Activated CD4-positive, CD25-positive, alpha-beta regulatory T cell (primary cell): Measurements from ENCODE around the gene IDI2.

ENCODE experiments used
- DNase-seq, 4 experiments: peaks; one replicate each; lab custom pipeline; 2025; lab: John Stamatoyannopoulos, UW

IDI2 gene

DNA sequence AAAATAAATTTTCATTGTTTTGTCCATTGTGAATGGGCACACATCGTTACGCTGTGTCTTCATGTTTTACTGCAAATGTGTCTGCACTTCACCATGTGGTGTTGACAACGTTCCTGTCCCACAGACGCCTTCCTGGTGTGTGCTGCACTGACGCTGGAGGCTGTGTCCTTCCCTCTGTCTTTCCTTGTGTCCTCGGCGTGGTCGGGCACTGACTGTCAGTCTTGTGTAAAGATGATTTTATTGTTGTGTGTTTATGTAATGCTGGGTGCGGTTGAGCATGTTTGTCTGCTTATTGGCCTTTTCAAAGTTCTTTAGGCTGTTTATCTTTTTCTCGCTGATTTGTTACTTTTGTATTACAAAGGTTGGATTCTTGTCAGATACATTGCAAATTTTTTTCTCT, 18.1 kb downstream of the IDI2 start:
- DNase-seq: no peak

GRCh38 chr10:1006573-1006972, 19.1 kb downstream of the IDI2 start:
- DNase-seq: no peak

GRCh38 chr10:1003884-1004670, 21.6 kb downstream of the IDI2 start:
- no peak for DNase-seq

DNA sequence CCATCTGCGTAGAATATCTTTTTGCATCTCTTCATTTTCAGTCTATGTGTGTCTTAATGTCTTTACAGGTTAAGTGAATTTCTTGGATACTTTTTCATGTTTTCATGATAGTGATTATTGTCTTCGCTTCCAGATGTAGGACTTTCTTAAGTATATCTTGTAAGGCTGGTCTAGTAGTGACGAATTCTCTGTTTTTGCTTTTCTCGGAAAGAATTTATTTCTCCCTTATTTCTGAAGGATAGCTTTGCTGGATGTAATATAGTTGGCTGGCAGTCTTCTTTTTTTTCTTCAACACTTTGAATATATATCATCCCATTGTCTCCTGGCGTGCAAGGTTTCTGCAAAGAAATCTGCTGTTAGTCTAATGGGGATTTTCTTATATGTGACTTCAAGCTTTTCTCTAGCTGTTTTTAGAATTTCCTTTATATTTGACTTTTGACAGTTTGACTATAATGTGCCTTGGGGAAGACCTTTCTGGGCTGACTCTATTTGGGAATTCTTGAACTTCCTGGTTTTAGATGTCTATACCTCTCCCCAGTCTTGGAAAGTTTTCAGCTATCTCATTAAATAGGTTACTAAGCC, 23.1 kb downstream of the IDI2 start:
- no peak for DNase-seq

- DNase-seq: no peak
Observed at GRCh38 chr10:997266-998022, 28.2 kb downstream of the IDI2 start.

DNA sequence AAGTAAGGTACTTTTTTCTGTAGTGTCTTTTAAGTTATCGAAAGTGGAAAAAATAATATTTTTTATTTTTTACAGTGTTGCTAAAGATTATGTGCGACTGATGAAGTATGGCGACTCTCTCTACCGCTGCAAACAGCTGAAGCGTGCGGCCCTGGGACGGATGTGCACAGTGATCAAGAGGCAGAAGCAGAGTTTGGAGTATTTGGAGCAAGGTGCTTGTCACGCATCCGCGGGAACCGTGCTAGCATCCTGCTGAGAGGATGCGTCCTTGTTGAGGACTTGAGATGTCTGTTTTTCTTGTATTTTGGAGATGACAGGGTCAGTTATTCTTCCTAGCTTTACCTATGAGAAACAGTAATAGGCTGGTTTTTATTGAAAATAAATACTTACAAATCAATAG, 29.6 kb downstream of the IDI2 start:
- no peak for DNase-seq

GRCh38 chr10:995559-995926, 30.1 kb downstream of the IDI2 start:
- no peak for DNase-seq

- DNase-seq: no peak
Observed at GRCh38 chr10:994836-995558, 30.7 kb downstream of the IDI2 start.

DNA sequence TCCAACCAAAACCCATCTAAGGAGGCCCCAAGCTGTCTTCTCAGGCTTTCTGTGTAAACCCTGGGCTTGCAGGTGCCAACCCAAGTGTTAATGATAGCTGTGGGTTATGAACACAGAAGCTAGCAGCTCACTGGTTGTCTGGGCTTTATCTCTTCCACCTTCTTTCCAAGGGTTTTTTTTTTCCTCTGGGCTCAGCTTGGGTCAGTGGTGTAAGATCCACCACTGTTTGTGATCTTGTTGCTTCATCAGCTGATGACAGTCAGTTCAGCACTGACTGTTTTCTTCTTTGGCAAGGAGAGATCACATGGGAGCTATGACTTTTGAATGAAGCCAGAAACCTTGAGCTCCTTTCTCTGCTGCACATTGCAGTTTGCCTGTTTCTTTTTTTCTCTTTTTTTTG, 32.8 kb downstream of the IDI2 start:
- DNase-seq: no peak

- no peak for DNase-seq
Observed at GRCh38 chr10:992467-992866, 33.2 kb downstream of the IDI2 start.

GRCh38 chr10:990808-991207, 34.9 kb downstream of the IDI2 start:
- DNase-seq: no peak

GRCh38 chr10:988667-989545, 36.8 kb downstream of the IDI2 start:
- no peak for DNase-seq

GRCh38 chr10:987870-988666, 37.6 kb downstream of the IDI2 start, which contains the start of gene GTPBP4:
GTPBP4 (plus strand) TSS chr10:988434; CDS start chr10:988480, 46 bp downstream.
- DNase-seq: peak; percentile 89 to 97 (median 93)

DNA sequence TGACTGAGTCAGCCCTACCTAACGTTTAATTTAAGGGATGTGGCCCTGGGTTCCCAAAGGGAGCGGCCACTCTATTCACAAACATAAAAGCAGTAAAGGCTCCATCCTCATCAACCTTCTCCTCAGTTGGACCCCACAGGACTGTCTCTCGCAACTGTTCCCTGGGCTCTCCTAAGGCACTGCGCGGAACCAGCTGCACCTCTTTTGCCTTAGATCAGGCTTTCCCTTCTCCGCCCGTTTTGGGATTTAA, 38.1 kb downstream of the IDI2 start:
- no peak for DNase-seq

DNA sequence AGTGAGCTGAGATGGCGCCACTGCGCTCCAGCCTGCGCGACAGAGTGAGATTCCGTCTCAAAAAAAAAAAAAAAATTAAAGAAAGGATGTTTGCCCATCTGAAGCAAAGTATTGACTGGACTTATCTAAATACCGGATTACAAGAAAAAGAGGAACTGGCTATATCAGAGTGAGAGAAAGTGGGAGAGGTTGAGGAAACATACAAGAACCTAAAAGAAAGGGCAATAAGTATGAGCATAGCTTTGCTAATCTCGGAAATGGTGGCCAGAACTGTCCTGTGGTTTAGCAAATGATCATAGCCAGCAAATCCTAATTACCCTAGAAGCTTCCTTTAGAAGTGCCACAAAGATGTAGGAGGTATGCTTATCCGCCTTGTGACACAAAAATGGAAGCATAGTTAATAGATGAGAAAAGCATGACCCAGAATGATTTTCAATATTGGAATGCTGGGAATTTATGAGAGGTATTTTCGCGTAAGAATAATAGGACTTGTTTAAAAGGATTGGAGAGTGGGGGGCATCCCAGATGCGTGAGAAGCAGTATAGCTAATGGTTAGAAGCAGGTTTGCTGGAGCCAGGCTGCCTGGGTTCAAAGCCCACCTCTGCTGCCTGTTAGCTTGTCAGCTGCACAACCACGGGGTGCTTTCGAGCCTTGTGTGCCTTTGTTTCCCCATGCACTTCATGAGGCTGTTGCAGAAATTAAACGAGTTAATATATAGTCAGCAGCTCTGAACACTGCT, 38.6 kb downstream of the IDI2 start:
- no peak for DNase-seq

DNA sequence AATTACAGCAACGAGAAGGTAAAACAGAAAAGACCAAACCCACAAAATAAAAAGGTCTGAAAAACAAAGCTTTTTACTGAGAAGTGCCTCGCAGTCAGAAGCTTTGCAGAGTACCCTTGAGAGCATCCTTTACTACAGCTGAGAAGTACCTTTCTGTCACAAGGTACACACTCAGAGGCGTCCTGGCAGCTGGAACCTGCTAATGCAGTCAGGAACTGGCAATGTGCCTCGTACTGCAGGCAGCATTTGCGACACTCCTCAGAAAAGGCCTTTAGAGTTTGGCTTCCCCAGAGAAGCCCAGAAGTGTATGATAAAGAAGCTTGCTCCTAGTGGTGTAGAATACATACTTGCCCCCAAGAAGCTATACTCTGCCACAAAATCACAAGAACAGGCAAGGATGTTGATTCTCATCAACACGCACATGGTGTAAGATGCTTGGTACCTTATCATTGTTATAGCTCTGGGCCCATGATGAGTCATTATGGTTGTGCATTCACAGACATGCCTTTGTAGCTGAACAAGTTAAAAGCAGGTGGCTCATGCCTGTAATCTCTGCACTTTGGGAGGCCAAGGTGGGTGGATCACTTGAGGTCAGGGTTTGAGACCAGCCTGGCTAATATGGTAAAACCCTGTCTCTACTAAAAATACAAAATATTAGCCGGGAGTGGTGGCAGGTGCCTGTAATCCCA, 39.4 kb downstream of the IDI2 start:
- DNase-seq: no peak

GRCh38 chr10:985361-985760, 40.3 kb downstream of the IDI2 start:
- no peak for DNase-seq

- DNase-seq: no peak
Observed at GRCh38 chr10:983971-984655, 41.5 kb downstream of the IDI2 start.

- DNase-seq: no peak
Observed at GRCh38 chr10:983401-983800, 42.3 kb downstream of the IDI2 start.
